H9 (cell line): ENCODE results near the gene ZNF474. TPM values are rescaled to one million over a fixed set of nuclear protein-coding genes. Genes with fewer than 3 reads are reported as not detected.

Experiments
- DNase-seq: peaks from one replicate; pipeline ENCODE4 v3.0.0-alpha.2; 2017
- H2AFZ ChIP-seq: one replicate; pipeline ENCODE4 v1.6.1; 2013; ENCODE audit warnings: mild to moderate bottlenecking, low read length, control low read depth, moderate library complexity
- H2AK5ac ChIP-seq: 2 replicates; pipeline ENCODE4 v1.6.1; 2013; ENCODE audit warnings: low read length, control low read depth, mixed read lengths; ENCODE audit not compliant: insufficient read length
- H2BK120ac ChIP-seq: one replicate; pipeline ENCODE4 v1.6.1; 2013; ENCODE audit warnings: low read depth, mild to moderate bottlenecking, low read length, control low read depth, inconsistent platforms; ENCODE audit not compliant: poor library complexity, severe bottlenecking
- H2BK12ac ChIP-seq: 2 replicates; pipeline ENCODE4 v1.6.1; 2013; ENCODE audit warnings: low read length, control low read depth, mixed read lengths, low read depth; ENCODE audit not compliant: insufficient read length
- H2BK15ac ChIP-seq: 2 replicates; pipeline ENCODE4 v1.6.1; 2013; ENCODE audit warnings: low read depth, low read length, control low read depth
- H2BK20ac ChIP-seq: one replicate; pipeline ENCODE4 v1.6.1; 2013; ENCODE audit warnings: low read depth, mild to moderate bottlenecking, low read length, control low read depth, inconsistent platforms; ENCODE audit not compliant: poor library complexity, severe bottlenecking
- H2BK5ac ChIP-seq: 2 replicates; pipeline ENCODE4 v1.6.1; 2013; ENCODE audit warnings: low read length, control low read depth, mixed read lengths; ENCODE audit not compliant: insufficient read length
- H3K14ac ChIP-seq: 2 replicates; pipeline ENCODE4 v1.6.1; 2013; ENCODE audit warnings: low read length, control low read depth; ENCODE audit not compliant: insufficient read depth
- H3K18ac ChIP-seq: 2 replicates; pipeline ENCODE4 v1.6.1; 2013; ENCODE audit warnings: low read depth, mild to moderate bottlenecking, mixed read lengths, low read length, control low read depth; ENCODE audit not compliant: insufficient read length
- H3K23ac ChIP-seq: 2 replicates; pipeline ENCODE4 v1.6.1; 2013; ENCODE audit warnings: low read length, control low read depth, mixed read lengths, low read depth; ENCODE audit not compliant: insufficient read length
- H3K23me2 ChIP-seq: 2 replicates; pipeline ENCODE4 v1.6.1; 2013; ENCODE audit warnings: low read depth, mild to moderate bottlenecking, mixed read lengths, low read length, control low read depth; ENCODE audit not compliant: insufficient read length, poor library complexity, severe bottlenecking
- H3K27ac ChIP-seq: 2 replicates; pipeline ENCODE4 v1.5.1; 2013; ENCODE audit warnings: low read length, control low read depth, mixed read lengths, low read depth; ENCODE audit not compliant: insufficient read length
- H3K27me3 ChIP-seq: 2 replicates; pipeline ENCODE4 v1.6.1; 2013; ENCODE audit warnings: low read length, control low read depth, inconsistent platforms; ENCODE audit not compliant: insufficient read depth
- H3K4ac ChIP-seq: 2 replicates; pipeline ENCODE4 v1.6.1; 2013; ENCODE audit warnings: low read depth, mild to moderate bottlenecking, control low read depth, inconsistent platforms, low read length, moderate library complexity
- H3K4me1 ChIP-seq: 2 replicates; pipeline ENCODE4 v1.6.1; 2013; ENCODE audit warnings: low read length, control low read depth, inconsistent platforms; ENCODE audit not compliant: insufficient read depth
- H3K4me2 ChIP-seq: 2 replicates; pipeline ENCODE4 v1.6.1; 2013; ENCODE audit warnings: low read length, control low read depth, mixed read lengths; ENCODE audit not compliant: insufficient read length, insufficient read depth
- H3K56ac ChIP-seq: 2 replicates; pipeline ENCODE4 v1.6.1; 2013; ENCODE audit warnings: low read depth, mild to moderate bottlenecking, mixed read lengths, low read length, control low read depth; ENCODE audit not compliant: insufficient read length
- H3K79me1 ChIP-seq: 2 replicates; pipeline ENCODE4 v1.6.1; 2013; ENCODE audit warnings: low read depth, mild to moderate bottlenecking, moderate library complexity, low read length, control low read depth, inconsistent platforms; ENCODE audit not compliant: insufficient read depth, poor library complexity, severe bottlenecking
- H3K79me2 ChIP-seq: 2 replicates; pipeline ENCODE4 v1.6.1; 2013; ENCODE audit warnings: low read length, control low read depth, inconsistent platforms; ENCODE audit not compliant: insufficient read depth
- H3K9ac ChIP-seq: 2 replicates; pipeline ENCODE4 v1.6.1; 2013; ENCODE audit warnings: low read length, control low read depth, mixed read lengths; ENCODE audit not compliant: insufficient read length; ENCODE audit errors: extremely low read depth
- H3K9me3 ChIP-seq: one replicate; pipeline ENCODE4 v1.6.1; 2013; ENCODE audit warnings: low read depth, low read length, inconsistent platforms; ENCODE audit not compliant: control insufficient read depth
- H3T11ph ChIP-seq: one replicate; pipeline ENCODE4 v1.6.1; 2013; ENCODE audit warnings: mild to moderate bottlenecking, low read length, control low read depth, inconsistent platforms
- H4K20me1 ChIP-seq: one replicate; pipeline ENCODE4 v1.6.1; 2013; ENCODE audit not compliant: control insufficient read depth, insufficient read length, insufficient read depth
- H4K5ac ChIP-seq: 2 replicates; pipeline ENCODE4 v1.6.1; 2013; ENCODE audit warnings: low read depth, mild to moderate bottlenecking, mixed read lengths, low read length, control low read depth; ENCODE audit not compliant: insufficient read length
- H4K8ac ChIP-seq: replicated peaks from 2 replicates; pipeline ENCODE4 v1.6.1; 2013; ENCODE audit warnings: low read length, control low read depth, mixed read lengths, low read depth; ENCODE audit not compliant: insufficient read length
- H4K91ac ChIP-seq: 2 replicates; pipeline ENCODE4 v1.6.1; 2013; ENCODE audit warnings: low read depth, mild to moderate bottlenecking, moderate library complexity, mixed read lengths, low read length, control low read depth; ENCODE audit not compliant: insufficient read length
- H3K27ac Mint-ChIP-seq, 3 experiments: 2 replicates in 2 of 3; 3 replicates in 1 of 3; pipeline ENCODE4 v1.8.0; 2020 to 2021; ENCODE audit warnings: mixed read lengths in 3 of 3, mild to moderate bottlenecking in 1 of 3, moderate library complexity in 1 of 3
- H3K27me3 Mint-ChIP-seq: 2 replicates; pipeline ENCODE4 v1.8.0; 2021; ENCODE audit warnings: low read depth, mild to moderate bottlenecking, moderate library complexity, mixed read lengths
- H3K36me3 Mint-ChIP-seq, 3 experiments: 2 replicates in 2 of 3; 3 replicates in 1 of 3; pipeline ENCODE4 v1.8.0; 2020 to 2021; ENCODE audit warnings: low read depth in 3 of 3, mixed read lengths in 3 of 3; ENCODE audit not compliant: insufficient read depth in 1 of 3
- H3K4me1 Mint-ChIP-seq, 2 experiments: 2 replicates each; pipeline ENCODE4 v1.8.0; 2020; ENCODE audit warnings: mixed read lengths in 2 of 2
- H3K4me3 Mint-ChIP-seq, 2 experiments: 2 replicates in 1 of 2; 3 replicates in 1 of 2; pipeline ENCODE4 v1.8.0; 2020 to 2021; ENCODE audit warnings: mild to moderate bottlenecking in 2 of 2, mixed read lengths in 2 of 2, moderate library complexity in 1 of 2
- H3K9me3 Mint-ChIP-seq, 2 experiments: 2 replicates in 1 of 2; 3 replicates in 1 of 2; pipeline ENCODE4 v1.8.0; 2020; ENCODE audit warnings: mild to moderate bottlenecking in 2 of 2, mixed read lengths in 2 of 2, moderate library complexity in 1 of 2
- WGBS: extraction: QIAGEN DNeasy Blood & Tissue Kit; methylation state at CpG from one replicate; pipeline ENCODE4 v1.1.7; 2013; ENCODE audit warnings: missing lambda C conversion rate, low lambda C conversion rate, mixed read lengths; ENCODE audit not compliant: insufficient read length; ENCODE audit errors: extremely low coverage; 5-methylcytosine and 5-hydroxymethylcytosine counted together
- total RNA-seq: library from RNA; stranded (reverse); gene quantifications from 2 replicates; pipeline ENCODE4 v1.2.1, GENCODE V29; 2021
- TF ChIP-seq, protein P1 (sequence below): fragments of 200-600 bp; sonication (generic); conservative IDR thresholded peaks from 3 replicates; pipeline ENCODE4 v1.8.0; 2021; ENCODE audit warnings: antibody characterized with exemption, mild to moderate bottlenecking

The ZNF474 gene
- total RNA-seq, 1 experiment from 2014 or later, result not detected

DNA sequence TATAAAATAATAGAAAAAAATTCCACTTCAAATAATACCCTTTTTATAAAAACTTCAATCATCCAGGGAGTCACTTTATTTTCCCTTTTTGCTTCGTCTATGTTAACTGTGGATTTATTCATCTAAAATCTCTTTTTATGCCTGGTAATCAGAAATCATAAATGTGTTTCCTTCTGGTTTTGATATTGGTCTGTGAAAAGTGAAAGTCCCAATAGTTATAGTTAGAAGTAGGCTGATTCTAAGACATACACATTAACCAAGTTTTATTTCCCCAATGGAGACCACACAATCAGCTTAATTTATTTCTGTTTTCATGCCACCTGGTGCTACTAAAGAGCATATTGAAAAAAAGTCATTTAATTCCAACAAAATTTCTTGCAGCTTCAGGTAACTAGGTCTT lies 45.7 kb downstream of the ZNF474 start:
- TF ChIP-seq, protein P1, sequence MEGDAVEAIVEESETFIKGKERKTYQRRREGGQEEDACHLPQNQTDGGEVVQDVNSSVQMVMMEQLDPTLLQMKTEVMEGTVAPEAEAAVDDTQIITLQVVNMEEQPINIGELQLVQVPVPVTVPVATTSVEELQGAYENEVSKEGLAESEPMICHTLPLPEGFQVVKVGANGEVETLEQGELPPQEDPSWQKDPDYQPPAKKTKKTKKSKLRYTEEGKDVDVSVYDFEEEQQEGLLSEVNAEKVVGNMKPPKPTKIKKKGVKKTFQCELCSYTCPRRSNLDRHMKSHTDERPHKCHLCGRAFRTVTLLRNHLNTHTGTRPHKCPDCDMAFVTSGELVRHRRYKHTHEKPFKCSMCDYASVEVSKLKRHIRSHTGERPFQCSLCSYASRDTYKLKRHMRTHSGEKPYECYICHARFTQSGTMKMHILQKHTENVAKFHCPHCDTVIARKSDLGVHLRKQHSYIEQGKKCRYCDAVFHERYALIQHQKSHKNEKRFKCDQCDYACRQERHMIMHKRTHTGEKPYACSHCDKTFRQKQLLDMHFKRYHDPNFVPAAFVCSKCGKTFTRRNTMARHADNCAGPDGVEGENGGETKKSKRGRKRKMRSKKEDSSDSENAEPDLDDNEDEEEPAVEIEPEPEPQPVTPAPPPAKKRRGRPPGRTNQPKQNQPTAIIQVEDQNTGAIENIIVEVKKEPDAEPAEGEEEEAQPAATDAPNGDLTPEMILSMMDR, result no peak
- H3K23me2 ChIP-seq, result no peaks in the 10 kb centered on the region
- Mint-ChIP-seq H3K4me3 (no peak overlapping the region), H3K27me3 (no peaks in the 10 kb centered on the region), H3K4me1 (peaks cover 7% of the 10 kb centered on the region in 2 experiments), H3K9me3 (no peaks in the 10 kb centered on the region; a peak in 1 of 5 replicates), H3K36me3 (no peaks in the 10 kb centered on the region), H3K27ac (no peak overlapping the region)
- H3K27me3 ChIP-seq, result no peaks in the 10 kb centered on the region
- H4K5ac ChIP-seq, result no peak overlapping the region
- H3K14ac ChIP-seq, result no peak overlapping the region
- H2BK120ac ChIP-seq, result no peak overlapping the region
- WGBS, result no CpG with 5 or more reads among the region's 1 CpG
- H3T11ph ChIP-seq, result no peak overlapping the region
- H3K9me3 ChIP-seq, result no peaks in the 10 kb centered on the region
- H2BK15ac ChIP-seq, result no peak overlapping the region
- no peak overlapping the region for H2AK5ac ChIP-seq
- H3K23ac ChIP-seq, result no peak overlapping the region
- no peak for DNase-seq
- no peaks in the 10 kb centered on the region for H4K20me1 ChIP-seq
- H2BK20ac ChIP-seq, result no peak overlapping the region
- no peaks in the 10 kb centered on the region for H3K79me2 ChIP-seq
- no peak overlapping the region for H3K18ac ChIP-seq
- H2BK12ac ChIP-seq, result no peak overlapping the region
- no peak overlapping the region for H2BK5ac ChIP-seq
- no peaks in the 10 kb centered on the region for H3K79me1 ChIP-seq
- no peak overlapping the region for H3K4me2 ChIP-seq
- H4K8ac ChIP-seq, result no peak overlapping the region
- no peak overlapping the region for H4K91ac ChIP-seq
- no peak overlapping the region for H2AFZ ChIP-seq
- H3K9ac ChIP-seq, result no peak overlapping the region
- no peak overlapping the region for H3K27ac ChIP-seq
- no peak overlapping the region for H3K4ac ChIP-seq
- no peak overlapping the region for H3K56ac ChIP-seq
- peaks cover 2% of the 10 kb centered on the region; the same call in 1 of the 2 replicates for H3K4me1 ChIP-seq
